GM19035 (cell line): Measurements from ENCODE around the gene IGSF9.
A peak's percentile ranks its signal among the peaks of the same experiment; 100 is the strongest.

Experiments used
- ATAC-seq: cut with Tn5 transposase; IDR thresholded peaks from one replicate; pipeline ENCODE4 v1.9.1; 2021; ENCODE audit not compliant: unreplicated experiment

IGSF9 gene

DNA sequence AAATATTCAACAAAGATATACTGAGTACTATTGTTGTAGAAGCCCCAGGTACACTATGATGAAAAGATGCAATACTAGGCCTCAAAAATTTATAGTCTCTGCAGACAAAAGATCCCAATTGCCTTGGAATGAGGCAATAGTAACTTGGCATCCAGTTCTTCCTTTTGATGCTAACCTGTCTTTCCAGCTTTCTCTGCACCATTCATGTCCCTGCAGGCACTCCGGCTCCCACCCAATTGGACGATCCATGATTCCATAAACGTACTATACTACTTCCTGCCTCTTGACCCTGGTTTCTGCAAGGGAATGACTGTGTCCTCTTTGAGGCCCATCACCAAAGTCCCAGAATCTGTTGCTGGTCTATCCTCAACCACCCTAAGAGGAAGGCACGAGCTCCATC is 12.1 kb downstream of the IGSF9 start:
- no peak for ATAC-seq

DNA sequence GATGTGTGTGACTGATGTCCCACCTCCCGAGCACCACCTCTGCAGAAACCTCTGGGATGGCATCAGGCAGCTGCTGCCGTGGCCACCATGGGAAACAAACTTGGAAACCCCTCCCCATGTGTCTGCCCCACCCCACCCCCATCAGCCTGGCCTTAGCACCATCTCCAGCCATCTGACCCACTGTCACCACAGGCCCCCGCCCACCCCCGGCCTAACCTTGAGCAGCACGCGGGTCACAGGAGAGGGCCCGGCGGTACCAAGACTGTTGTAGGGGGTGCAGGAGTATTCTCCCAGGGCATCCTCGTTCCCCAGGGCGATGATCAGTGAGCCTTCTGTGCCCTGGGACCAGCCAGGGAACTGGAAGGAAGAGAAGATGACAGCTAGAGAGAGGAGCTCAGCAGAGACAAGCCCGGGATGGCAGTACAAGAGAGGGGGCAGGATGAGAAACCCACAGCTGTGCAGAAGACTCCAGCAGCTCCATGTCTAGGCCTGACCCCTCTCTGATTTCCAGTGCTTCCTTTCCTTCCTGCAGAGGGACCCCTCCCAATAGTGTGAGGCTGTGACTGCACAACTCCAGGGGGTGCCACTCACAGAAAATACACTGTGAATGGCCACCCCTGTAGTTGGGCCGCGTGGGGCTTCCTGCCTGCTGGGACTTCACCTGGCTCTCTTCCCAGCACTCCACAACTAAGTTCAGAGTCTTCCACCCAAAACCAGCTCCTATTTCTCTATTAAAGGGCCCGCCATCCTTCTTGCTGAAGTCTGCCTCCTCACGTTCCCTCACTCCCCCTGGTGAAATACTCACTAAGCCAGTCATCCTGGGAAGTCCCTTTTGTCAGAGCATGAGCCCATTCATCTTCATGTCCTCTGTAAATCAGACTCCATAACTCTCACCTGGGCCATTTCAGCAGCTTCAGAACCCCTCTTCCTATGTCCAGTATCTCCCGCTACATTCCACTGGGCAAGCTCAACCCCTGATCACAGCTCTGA is 12.8 kb downstream of the IGSF9 start:
- no peak for ATAC-seq

GRCh38 chr1:159931795-159932173 is 13.6 kb downstream of the IGSF9 start:
- ATAC-seq = no peak

GRCh38 chr1:159931101-159931794 is 14.2 kb downstream of the IGSF9 start:
- no peak for ATAC-seq

GRCh38 chr1:159930634-159931033 is 14.8 kb downstream of the IGSF9 start:
- ATAC-seq = no peak

GRCh38 chr1:159930216-159930615 is 15.2 kb downstream of the IGSF9 start:
- no peak for ATAC-seq

DNA sequence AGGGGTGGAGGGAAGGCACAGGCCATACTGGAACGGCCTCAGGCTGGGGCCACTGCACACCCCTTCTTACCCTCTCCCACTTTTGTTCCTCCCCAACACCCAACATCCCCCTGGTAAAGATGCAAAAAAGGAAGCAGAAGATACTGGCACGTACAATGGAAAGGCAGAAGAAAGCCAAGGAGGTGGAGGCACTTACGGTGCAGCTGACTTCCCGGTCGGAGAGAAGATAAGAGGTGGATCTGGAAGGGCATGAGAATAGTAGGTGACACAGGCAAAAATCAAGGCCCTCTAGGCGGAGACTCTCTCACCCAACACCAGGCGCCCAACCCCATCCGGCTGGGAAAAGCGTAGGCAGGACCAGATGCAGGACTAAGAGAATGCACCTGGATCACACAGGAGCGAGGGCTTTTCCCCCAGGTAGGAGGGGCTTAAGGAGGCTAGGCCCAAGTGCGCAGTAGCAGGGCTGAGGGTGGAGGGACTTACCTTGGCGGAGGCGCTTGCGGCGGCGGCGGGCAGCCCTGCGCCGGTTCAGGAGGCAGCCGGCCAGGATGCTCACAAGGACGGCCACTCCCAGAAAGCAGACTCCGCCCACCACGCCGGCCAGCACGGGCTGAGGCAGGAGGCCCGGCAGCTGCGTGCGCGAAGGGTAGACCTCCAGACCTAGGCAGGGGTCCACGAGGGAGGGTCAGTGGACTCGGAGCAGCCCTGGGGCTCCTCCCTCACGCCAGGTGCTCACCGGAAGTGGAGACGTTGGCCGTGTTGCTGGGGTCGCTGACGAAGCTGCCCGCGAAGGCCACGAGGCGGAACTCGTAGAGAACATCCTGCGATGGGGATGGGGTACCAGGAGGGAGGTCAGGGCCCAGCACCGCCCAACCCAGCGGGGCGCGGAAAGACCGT is 16.0 kb downstream of the IGSF9 start:
- ATAC-seq = no peak

DNA sequence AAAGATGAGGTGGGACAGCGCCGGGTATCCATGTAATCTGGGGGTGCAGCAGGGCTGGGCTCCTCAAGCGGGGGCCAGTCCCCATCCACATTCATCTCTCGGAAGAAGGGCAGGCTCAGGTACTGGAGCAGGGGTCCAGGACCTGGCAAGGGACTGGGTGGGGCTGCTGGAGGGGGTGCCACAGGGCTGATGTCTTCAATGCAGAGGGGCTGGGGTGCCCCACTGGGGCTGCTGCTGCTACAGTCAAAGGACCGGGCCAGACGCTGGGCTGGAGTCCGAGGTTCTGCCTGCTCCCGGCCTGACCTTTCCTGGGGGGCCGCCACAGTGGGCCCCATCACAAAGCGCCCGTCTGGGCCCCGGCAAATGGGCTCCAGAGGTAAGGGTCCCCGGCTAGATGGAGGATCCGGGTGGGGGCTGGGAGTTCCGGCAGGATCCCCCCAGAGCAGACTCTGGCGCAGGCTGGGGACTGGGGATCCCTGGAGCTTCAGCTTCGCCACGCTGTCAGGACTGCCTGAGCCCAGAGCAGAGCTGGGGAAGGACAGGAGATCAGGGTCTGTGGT is 16.8 kb downstream of the IGSF9 start:
- no peak for ATAC-seq

DNA sequence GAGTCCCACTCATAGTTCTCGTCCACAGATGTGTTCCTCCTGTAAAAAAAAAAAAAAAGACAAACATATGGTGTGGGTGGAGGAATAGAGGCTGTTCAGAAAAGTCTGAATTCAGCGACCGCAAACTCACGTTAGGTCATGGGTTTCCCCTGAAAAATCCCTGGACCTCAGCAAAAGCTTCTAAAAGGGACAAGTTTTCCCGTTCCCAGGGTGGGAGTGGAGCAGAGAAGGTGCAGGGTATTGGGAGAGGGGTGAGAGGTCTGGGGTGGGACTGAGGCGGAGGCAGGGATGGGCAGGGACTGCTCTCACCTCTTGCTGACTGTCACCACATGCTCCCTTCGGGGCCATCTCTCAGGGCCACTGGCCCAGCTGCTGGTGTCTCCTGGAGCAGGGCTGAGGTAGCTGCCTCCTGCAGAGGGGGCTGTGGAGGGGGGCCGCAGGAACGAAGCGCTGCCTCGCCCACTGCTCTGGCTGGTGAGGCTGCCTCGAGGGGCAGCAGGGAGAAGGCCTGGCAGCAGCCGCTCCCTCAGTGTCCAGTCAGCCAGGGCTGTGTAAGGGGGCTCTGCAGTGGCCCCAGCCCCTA is 17.5 kb downstream of the IGSF9 start:
- no peak for ATAC-seq

DNA sequence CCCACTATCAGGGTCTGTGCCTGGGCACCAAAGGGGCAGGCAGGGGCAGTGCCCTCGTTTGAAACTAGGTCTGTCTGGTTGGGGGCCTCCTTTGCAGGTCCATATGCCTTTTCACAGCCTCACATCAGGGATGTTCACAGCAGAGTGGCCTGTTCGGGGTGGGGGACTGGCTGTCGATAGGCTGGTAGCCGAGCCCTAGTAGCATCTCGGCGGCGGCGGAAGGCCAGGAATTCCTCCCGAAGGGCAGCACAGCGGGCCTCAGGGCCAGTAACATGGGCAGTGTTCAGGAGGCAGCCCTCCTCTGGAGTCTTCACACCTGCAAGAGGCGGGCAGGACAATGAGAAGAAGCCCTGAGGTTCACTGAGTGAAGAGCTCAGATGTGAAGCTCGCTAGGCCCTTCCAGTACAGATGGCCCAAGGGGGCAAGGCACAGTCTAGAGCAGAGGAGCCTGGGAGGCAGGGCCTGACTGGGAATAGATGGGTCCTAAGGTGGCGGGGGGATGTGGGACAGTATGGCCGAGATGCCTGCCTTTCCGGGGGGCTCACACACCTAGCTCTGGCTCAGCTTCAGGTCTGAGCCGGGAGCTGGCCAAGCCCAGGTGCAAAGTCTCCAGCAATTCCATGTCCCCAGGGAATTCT is 18.1 kb downstream of the IGSF9 start:
- ATAC-seq = no peak

GRCh38 chr1:159925719-159926078 is 19.7 kb downstream of the IGSF9 start:
- ATAC-seq = peak; percentile 3

DNA sequence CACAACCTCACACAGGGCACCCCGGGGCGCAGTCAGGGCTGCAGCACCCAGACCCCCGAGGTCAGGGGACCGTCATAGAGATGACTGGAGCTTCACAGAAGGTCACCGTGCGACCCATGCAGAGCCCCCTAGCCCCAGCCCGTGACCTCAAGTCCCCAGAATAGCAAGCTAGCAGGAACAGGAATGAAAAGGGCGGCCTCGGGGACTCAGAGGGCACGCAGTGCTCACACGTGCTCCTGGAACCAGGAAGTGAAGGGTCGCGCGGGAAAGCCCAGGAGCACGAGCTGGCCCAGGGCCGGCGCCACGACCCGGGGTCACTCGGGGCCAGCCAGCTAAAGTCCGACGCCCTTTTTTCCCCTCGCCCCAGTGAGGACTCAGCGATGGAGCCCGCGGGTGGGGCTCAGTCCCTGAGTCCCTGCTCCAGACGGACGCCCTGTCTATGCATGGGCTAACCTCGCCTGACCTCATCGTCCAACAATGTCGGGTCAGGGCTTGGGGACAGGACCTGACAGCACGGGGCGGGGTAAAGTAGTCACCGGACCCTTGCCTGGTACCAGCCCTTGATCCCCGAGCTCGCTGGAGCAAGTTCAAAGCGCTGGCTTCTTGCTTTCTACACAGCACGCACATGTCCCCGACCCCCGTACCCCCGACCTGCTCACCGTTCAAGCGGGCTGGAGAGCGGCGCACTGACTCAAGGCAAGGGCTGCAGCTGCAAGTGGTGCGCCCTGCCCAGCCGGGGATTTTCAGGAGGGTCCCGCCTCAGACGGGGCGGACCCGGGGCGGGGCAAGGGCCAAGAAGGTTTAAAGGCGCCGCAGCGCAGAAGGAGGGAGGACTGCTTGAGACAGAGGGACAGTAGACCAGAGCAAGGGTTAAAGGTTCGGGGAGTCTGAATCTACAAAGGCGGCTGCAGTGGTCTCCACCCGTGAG is 20.4 kb downstream of the IGSF9 start, which contains the start of gene TAGLN2:
TSS of gene TAGLN2 (minus strand) at position 717 of the 928 bp plus-strand sequence. CDS start 4,998 bp downstream, outside the sequence.
- ATAC-seq = peak; percentile 58

GRCh38 chr1:159924025-159924790 is 21.2 kb downstream of the IGSF9 start:
- peak; percentile 12 for ATAC-seq

DNA sequence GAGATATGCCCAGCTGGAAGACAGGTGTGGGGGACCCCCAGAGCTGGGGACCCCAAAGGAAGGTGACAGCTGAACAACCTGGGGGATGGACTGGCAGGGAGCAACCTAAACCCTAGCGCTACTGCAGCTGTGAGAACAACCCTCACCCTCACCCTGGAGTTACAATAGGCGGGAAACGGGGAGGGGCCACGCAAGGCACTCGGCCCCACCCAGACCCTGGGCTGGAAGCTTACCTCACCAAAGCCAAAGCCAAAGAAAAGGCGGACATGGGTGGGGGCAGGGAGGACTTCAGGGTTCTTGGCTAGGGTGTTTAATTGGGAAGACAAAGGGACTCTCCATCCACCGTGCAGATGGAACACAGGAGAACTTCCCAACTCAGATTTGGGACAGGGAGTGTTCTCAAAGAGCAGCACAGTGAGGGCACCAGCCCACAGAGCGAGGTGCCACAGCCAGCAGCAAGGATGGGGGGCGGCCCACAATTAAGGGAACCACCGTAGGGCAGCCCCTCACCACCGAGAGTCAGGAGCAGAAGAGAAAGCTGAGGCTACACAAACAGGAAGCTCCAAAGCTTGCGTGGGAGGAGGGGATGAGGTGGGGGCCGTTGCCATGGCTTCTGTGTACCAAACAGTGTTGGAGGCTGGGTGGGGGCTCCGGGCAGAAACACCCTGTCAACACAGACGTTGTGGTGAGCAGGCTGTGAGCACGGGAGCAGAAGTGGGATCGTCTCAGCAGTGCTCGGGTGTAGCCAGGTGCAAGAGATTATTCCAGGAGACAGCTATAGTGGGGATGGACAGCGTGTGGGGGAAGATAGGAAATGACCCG is 22.0 kb downstream of the IGSF9 start:
- peak; percentile 26 for ATAC-seq

DNA sequence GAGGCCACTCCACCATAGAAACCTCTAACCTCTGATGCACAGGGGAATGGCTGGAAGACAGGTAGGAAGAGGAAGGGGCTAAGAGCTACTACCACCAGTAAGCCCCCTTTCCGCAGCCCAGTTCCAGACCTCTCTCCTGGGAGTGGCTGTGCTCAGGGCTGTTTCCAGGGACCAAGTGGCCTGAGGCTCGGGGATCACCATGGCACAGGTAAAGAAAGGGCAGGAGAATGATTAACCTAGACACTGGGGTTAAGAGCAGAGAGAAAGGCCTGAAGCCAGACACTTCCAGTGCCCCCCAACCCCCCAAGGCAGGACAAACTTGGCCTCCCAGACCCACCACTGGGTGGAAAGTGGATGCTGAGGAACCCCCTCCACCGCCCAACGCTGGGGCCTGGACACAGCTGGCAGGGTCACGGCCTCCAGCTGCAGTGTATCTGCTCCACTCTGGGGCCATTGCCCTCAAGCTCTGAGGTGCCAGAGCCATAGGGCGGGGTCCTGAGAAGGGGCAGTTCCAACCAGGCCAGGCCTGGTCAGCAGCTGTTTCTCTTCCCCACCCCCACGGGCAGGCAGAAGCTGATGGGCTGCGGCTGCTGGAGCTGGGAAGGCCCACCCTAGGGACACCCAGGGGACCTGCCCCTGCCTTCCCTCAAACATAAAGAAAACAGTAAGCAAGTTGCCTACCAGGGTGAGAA is 22.8 kb downstream of the IGSF9 start:
- no peak for ATAC-seq

DNA sequence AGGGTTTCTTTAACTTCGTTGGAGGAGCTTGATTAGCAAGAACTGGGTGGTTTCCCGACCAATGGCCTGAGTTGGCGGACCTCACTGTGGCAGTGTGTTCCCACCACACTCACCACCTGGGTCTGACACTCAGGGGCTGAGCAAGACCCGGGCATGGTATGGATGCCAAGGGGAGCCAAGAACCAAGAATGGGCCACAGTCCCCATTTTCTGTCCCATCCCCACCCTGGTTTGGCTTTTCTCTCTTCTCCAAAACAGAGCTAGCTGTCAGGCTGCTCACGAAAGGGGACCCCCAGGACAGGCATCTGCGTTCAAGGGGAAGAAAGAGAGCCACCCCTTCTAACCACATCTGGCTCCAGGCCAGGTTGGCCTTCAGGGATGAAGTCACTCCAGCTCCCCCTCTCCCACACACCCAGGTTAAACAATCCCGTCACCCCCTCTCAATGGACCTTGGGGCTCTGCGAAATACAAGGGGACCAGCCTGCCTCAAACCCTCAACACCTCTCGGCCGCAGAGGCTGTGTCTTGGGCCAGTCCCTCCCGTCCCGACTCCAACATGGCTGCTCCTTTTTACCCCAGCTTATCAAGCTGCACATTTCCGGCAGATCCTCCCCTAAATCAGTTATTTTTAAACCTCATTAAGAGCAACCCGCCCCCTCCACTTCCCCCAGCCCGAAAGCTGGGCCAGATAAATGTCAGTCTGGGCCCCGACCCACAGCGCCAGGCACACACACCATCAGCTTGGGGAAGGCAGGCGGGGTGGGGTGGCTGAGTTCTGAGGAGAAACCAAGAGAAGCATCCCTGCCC is 23.5 kb downstream of the IGSF9 start:
- no peak for ATAC-seq
